ENCODE measurements around the gene CACNA1A.

CACNA1A gene

DNA sequence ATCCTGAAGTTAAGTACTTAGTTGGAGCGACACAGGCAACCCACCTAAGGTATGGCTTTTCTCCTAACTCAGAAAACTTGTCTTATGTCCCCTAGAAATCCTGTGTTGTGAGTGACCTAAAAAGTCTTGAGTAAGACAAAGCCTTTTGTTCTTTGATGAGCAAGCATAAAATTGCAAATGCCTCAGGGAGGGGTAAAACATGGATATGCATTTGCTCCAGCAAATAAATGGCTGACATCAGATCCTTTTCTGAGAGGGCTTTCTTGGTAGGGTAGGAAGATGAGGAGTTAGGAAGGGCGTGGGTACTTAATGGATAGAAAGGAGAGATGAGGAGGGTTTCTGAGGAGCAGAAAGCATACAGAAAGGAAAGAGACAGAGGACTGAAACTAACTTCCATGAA lies 192.4 kb downstream of the CACNA1A start:
- DNase-seq (ENCODE audit: low read depth): no peak

DNA sequence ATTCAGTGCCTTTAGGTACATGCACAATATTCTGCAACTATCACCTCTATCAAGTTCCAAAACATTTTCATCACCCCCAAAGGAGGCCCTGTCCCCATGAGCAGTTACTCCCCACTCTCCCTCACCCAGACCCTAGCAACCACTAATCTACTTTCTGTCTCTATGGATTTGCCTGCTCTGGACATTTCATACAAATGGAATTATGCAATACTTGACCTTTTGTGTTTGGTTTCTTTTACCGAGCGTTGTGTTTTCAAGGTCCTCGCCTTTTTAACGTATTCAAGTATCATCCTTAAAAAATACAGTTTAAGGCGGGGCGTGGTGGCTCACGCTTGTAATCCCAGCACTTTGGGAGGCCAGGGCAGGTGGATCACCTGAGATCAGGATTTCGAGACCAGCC lies 196.4 kb downstream of the CACNA1A start:
- DNase-seq (ENCODE audit: low read depth): no peak

GRCh38 chr19:13303381-13304129 lies 202.7 kb downstream of the CACNA1A start:
- no peak for DNase-seq (ENCODE audit: low read depth)

DNA sequence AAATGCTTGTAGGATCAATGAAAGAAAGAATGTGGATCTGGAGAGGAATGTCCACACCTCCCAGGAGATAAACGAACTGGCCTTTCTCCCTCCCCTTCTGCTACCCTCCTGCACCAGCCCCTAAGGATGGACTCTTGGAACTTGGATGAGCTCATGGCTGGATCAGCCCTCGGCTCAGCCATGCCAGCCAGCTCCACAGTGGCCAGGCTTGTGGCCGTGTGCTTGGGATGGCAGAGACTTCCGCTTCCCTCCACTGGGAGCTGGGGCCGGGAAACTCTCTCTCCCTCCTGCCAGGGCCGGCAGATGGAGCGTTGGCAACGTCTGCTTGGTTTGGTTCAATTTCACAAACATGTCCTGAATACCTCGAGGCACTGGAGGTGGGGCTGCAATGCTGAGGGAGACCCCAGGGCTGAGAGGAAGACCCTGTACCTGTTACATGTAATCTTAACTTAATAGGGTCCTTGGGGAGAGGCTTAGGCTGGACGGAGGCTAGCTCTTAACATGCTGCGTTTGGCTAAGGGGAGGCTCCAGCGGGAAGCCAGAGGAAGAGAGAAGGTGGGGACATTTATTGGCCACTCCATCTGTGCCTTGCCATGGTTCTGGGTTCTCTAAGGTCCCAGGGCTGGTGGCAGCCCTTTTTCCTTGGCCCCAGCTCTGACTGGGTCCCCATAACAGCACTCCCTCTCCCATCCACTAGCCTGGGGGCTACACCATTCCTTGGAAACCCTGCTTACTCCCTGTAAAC lies 203.6 kb downstream of the CACNA1A start:
- DNase-seq (ENCODE audit: low read depth): no peak

GRCh38 chr19:13301627-13302334 lies 204.5 kb downstream of the CACNA1A start:
- DNase-seq (ENCODE audit: low read depth): no peak

- no peak for DNase-seq (ENCODE audit: low read depth)
Measured at GRCh38 chr19:13300421-13301030, 205.8 kb downstream of the CACNA1A start.

DNA sequence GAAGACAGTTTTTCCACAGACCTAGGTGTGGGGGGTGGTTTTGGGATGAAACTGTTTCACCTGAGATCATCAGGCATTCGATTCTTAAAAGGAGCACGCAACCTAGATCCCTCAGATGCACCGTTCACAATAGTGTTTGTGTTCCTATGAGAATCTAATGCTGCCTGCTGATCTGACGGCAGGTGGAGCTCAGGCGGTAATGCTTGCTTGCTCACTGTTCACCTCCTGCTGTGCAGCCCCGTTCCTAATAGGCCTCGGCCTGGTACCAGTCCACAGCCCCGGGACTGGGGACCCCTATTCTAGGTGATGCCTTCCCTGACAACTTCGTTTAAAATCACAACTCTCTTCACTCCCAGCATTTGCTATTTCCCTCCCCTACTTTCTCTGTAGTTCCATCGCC lies 206.4 kb downstream of the CACNA1A start:
- DNase-seq (ENCODE audit: low read depth): no peak

- no peak for DNase-seq (ENCODE audit: low read depth)
Measured at GRCh38 chr19:13298565-13299481, 207.5 kb downstream of the CACNA1A start.

DNA sequence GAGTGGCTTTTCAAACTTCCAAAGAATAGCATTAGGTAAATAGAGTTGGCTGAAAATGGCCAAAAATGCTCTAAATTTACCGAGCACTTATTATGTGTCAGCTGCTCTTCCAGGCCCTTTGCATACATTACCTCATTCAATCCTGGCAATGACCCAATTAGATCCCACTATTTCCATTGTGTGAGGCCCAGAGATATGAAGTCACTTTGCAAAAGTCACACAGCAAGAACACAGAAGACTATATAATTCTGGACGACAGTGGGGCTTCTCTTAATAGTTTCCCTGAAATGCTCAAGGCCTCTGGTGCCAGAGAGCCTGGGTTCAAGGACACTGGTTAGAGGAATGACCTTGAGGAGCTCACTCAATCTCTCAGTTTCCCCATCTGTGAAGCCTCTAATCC lies 209.3 kb downstream of the CACNA1A start:
- DNase-seq (ENCODE audit: low read depth): no peak

GRCh38 chr19:13294812-13295567 lies 211.3 kb downstream of the CACNA1A start:
- no peak for DNase-seq (ENCODE audit: low read depth)

DNA sequence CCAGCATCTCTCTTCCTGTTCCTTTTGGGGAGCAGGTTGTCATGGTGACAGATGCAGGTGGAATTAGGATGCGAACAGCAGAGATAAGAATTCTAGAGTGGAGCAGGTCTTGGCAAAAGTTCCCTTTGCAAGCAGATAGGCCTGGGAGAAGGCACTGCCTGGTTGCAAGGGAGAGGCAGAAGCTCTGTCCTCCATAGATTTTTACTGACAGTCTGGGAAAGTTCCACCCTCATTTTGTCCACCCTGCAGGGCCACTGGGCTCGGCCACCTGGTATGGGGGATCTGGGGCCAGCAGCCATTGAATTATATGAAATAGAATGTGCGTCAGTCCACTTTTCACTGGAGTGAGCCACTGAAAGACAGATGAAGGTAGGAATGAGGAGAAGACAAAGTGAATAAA lies 214.4 kb downstream of the CACNA1A start:
- no peak for DNase-seq (ENCODE audit: low read depth)

GRCh38 chr19:13290741-13291140 lies 215.5 kb downstream of the CACNA1A start:
- DNase-seq (ENCODE audit: low read depth): no peak

GRCh38 chr19:13289295-13289694 lies 217.0 kb downstream of the CACNA1A start:
- DNase-seq (ENCODE audit: low read depth): no peak

GRCh38 chr19:13286195-13286985 lies 219.9 kb downstream of the CACNA1A start:
- no peak for DNase-seq (ENCODE audit: low read depth)

DNA sequence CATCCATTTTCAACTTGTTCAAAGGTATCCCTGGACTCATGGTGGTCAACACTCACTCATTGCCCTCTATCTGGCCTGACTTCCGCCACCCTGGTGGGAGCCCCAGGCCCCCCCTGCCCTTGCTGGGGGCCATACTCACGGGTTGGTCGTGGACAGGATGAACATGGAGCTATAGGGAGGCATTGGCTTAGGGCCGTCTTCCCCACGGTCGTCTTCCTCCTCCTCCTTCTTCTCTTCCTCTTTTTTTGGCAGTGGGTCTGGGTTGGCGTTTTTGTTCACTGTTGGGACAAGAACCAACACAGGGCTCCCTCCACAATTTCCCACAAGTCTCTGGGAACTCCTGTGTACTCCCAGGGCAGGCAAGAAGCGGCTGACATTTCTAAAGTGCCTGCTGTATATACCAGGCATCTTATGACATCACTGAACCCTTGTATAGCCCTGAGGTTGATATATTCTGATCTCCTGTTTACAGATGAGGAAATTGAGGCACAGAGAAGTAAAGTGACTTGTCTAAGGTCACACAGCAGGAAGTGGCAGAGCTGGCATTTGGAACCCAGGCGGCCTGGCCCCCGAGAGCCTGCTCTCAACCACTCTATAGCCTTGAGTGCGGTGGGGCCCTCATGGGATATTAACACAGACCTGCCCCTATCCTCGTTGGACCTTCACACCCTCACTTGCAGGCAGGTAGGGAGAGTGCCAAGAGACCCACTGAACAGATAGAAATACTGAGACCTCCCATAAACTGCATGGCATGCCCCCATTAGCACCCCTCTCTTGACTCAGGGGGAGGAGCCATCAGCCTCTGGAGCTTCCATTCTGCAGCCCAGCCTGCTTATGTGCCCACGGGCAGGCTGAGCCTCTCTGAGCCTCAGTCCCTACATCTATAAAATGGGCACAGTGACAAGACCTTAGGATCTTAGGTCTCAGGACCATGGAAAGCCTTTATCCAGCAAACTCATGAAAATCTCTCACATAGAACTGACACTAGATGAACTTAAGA lies 221.1 kb downstream of the CACNA1A start:
- DNase-seq (ENCODE audit: low read depth): no peak

DNA sequence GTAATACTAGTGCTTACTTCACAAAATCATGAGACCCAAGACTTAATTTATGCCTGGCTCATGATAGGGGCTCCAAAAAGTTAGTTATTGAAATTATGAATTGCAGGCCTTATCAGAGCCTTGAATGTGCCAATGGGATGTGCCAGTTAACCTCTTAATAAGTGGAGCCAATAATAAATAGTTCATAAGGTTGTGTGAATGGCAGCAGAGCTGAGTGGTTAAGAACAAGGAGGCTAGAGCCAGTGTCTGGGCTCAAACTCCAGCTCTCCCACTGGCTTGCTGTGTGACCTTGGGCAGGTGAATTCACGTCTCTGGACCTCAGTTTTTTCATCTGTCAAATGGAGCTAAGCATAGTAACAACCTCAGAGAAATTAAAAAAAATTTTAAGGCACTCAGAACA lies 222.4 kb downstream of the CACNA1A start:
- DNase-seq (ENCODE audit: low read depth): no peak

DNA sequence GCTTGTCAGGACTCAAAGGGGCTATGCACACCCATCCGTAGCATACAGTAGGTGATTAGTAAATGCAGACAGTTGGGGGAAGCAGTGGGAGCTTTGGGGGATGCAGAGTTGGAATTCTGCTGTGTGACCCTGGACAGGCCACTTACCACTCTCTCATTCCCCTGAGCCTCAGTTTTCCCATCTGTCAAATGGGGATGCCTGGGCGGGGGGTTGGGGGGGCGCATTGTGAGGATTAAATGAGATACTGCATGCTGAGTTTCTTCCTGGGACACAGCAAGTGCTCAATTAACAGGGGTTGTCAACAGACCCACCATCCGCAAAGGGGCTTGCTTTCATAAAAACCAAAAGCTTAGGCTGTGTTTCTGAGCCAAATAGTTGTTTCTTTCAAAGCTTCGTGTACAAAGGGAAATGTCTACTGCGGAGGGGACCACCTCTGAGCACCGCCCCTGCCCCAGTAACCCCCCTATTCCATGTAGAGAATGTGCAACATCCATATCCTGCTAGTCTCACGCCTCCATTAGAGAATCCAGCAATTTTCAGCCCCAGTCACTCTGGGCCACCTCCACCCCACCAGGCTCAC lies 223.7 kb downstream of the CACNA1A start:
- no peak for DNase-seq (ENCODE audit: low read depth)

DNA sequence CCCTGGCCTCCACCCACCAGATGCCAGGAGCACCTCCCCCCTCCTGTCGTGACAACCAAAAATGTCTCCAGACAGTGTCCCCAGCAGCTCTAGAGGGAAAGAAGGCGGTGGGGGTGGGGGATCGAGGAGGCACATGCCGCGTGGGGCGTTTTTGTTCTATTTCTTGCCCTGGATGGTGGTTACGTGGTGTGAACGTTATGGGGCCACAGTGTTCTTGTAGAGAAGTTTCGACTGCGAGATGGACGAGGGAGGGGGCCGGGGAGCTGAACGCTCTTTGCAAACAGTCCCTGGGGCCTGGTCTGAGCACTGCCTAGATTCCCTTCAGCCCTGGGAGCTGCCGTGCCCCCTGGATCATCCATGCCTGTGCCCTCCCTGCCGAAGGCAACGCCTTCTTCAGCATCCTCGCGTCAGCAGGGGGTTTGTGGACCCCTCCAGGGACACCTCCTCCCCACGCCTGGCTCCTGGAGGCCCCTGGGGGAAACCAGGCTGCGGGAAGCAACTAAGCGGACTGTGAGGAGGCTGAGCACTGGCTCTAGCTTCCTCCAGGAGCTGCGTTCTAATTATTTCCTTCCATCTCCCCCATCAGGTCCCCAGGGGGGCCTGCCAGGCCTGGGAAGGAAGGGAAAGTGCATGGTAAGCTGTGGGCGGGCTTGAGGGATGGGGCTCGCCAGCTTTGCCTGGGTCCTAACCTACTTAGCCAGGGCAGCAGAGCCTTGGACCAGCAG lies 224.6 kb downstream of the CACNA1A start:
- DNase-seq (ENCODE audit: low read depth): no peak
